Uterus (tissue), 4 donors: Measurements from ENCODE around the gene MED22. TPM values are rescaled to one million over a fixed set of nuclear protein-coding genes. Genes with fewer than 3 reads are reported as not detected.

Experiments used
- small RNA-seq: library from RNA; depleted of rRNA; stranded (forward); fragments of <200 nt; gene quantifications from one replicate; pipeline ENCODE3, GENCODE V24; 2016
- total RNA-seq, 4 donors: library from RNA; depleted of rRNA in 3 of 4; stranded (reverse); fragments of >200 nt in 3 of 4; gene quantifications; one replicate each; pipeline versions ENCODE4 v1.1.0 to v1.2.4, GENCODE V29; 2014 to 2023
- donor health status: DM: yes; HTN: yes; CAD: no.

The MED22 gene
- total RNA-seq, 4 donors from 2014 or later, result 10.0 to 41.0 (median 30.9) TPM

Small RNA genes within 50 kb of the gene (small RNA-seq; reads per million reads assigned to genes)
- gene RF00019, result not detected
- not detected for gene SNORD24
- not detected for gene SNORD36A
- gene SNORD36B, result not detected
- gene SNORD36C, result not detected

Other genes with a start within 250 kb of the MED22 start
- 10 to 100 TPM; 14.1 to 67.9 (median 30.3) TPM for gene RALGDS, start 226.9 kb downstream of the MED22 start, total RNA-seq
- gene GBGT1, start 184.2 kb downstream of the MED22 start, total RNA-seq, result 10 to 100 TPM in 2 of 4 donors, 1 to 10 TPM in 2; 3.5 to 28.5 (median 9.8) TPM
- gene OBP2B, start 138.9 kb downstream of the MED22 start, total RNA-seq, result not detected
- gene ABO, start 72.9 kb downstream of the MED22 start, total RNA-seq, result 1 to 10 TPM in 1 of 4 donors, under 1 TPM in 3; 0.29 to 6.1 (median 0.59) TPM
- 10 to 100 TPM in 3 of 4 donors, 1 to 10 TPM in 1; 2.9 to 19.3 (median 17.2) TPM for gene SURF6, start 11.9 kb downstream of the MED22 start, total RNA-seq
- 1,000 to 10,000 TPM; 1,745 to 3,005 (median 2,502) TPM for gene RPL7A, start 87 bp upstream of the MED22 start, total RNA-seq
- gene SURF1, start 8.4 kb upstream of the MED22 start, total RNA-seq, result 10 to 100 TPM; 13.0 to 34.7 (median 24.4) TPM
- 10 to 100 TPM in 1 of 4 donors, 1 to 10 TPM in 1, under 1 TPM in 1, not detected in 1; 0.51 to 15.3 (median 5.9) TPM for gene SURF2, start 8.4 kb upstream of the MED22 start, total RNA-seq
- gene SURF4, start 27.9 kb upstream of the MED22 start, total RNA-seq, result 100 to 1,000 TPM in 2 of 4 donors, 10 to 100 TPM in 2; 74.7 to 262 (median 108) TPM
- 1 to 10 TPM in 2 of 4 donors, under 1 TPM in 1, not detected in 1; 0.88 to 1.7 (median 1.5) TPM for gene STKLD1, start 28.2 kb upstream of the MED22 start, total RNA-seq
- 10 to 100 TPM in 3 of 4 donors, 1 to 10 TPM in 1; 6.4 to 25.0 (median 20.2) TPM for gene REXO4, start 69.9 kb upstream of the MED22 start, total RNA-seq
- gene ADAMTS13, start 74.2 kb upstream of the MED22 start, total RNA-seq, result 1 to 10 TPM in 3 of 4 donors, not detected in 1; 1.8 to 4.9 (median 3.8) TPM
- gene CACFD1, start 111.8 kb upstream of the MED22 start, total RNA-seq, result 10 to 100 TPM in 1 of 4 donors, 1 to 10 TPM in 3; 2.3 to 21.6 (median 5.2) TPM
- 10 to 100 TPM in 1 of 4 donors, 1 to 10 TPM in 1, under 1 TPM in 2; 0.26 to 11.5 (median 2.1) TPM for gene SLC2A6, start 131.0 kb upstream of the MED22 start, total RNA-seq
- not detected for gene MYMK, start 176.8 kb upstream of the MED22 start, total RNA-seq
- gene ADAMTSL2, start 186.6 kb upstream of the MED22 start, total RNA-seq, result 1 to 10 TPM in 2 of 4 donors, under 1 TPM in 1, not detected in 1; 0.26 to 3.0 (median 2.4) TPM